Measurements from ENCODE around the gene RIOX2.
A peak's percentile ranks its signal among the peaks of the same experiment; 100 is the strongest.

RIOX2 gene

DNA sequence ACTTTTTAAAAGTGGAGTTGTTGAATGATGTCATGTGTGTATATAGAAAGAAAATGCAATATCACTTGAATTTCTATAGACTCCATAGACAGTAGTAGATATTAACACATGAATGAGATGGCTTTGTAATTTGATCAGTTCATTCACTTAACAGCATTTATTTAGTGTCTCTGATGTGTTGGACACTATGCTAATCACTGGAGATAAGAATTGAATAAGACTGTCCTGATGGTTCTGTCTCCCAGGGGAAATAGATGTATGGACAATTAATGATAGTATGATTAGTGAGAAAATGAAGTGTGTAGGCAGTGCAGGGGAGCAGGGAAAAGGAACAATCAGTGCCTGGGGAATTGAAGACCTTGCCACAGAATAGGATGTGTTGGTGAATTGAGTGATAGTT, 72.9 kb downstream of the RIOX2 start:
- no peaks in the 10 kb centered on the region for H3K9me2 ChIP-seq (ENCODE audit: low read depth, low read length)
- H3K79me2 ChIP-seq (ENCODE audit: insufficient read depth, low read length), result no peaks in the 10 kb centered on the region
- no peaks in the 10 kb centered on the region for H3F3A ChIP-seq (ENCODE audit: insufficient read depth, low read length)
- H2AFZ ChIP-seq (ENCODE audit: low read length), result no peak overlapping the region
- no peaks in the 10 kb centered on the region for H3K9me3 ChIP-seq (ENCODE audit: low read length)
- H3K36me3 ChIP-seq (ENCODE audit: insufficient read depth, low read length), result no peaks in the 10 kb centered on the region
- H3K27ac ChIP-seq (ENCODE audit: low read depth, low read length, poor library complexity, severe bottlenecking), result no peak overlapping the region
- TF ChIP-seq EZH2 (IDR thresholded peaks at IDR 0.05; ENCODE audit: borderline replicate concordance, low read length), result no peak
- TF ChIP-seq, protein P1, sequence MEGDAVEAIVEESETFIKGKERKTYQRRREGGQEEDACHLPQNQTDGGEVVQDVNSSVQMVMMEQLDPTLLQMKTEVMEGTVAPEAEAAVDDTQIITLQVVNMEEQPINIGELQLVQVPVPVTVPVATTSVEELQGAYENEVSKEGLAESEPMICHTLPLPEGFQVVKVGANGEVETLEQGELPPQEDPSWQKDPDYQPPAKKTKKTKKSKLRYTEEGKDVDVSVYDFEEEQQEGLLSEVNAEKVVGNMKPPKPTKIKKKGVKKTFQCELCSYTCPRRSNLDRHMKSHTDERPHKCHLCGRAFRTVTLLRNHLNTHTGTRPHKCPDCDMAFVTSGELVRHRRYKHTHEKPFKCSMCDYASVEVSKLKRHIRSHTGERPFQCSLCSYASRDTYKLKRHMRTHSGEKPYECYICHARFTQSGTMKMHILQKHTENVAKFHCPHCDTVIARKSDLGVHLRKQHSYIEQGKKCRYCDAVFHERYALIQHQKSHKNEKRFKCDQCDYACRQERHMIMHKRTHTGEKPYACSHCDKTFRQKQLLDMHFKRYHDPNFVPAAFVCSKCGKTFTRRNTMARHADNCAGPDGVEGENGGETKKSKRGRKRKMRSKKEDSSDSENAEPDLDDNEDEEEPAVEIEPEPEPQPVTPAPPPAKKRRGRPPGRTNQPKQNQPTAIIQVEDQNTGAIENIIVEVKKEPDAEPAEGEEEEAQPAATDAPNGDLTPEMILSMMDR (IDR thresholded peaks at IDR 0.05; ENCODE audit: low read length), result no peak
- H3K9ac ChIP-seq (ENCODE audit: low read length), result no peak overlapping the region
- H4K20me1 ChIP-seq (ENCODE audit: insufficient read depth, low read length), result no peaks in the 10 kb centered on the region
- no peak overlapping the region for H3K4me2 ChIP-seq (ENCODE audit: low read length)
- H3K4me3 ChIP-seq (ENCODE audit: low read depth, low read length, poor library complexity, severe bottlenecking), result no peak overlapping the region
- no peaks in the 10 kb centered on the region for H3K27me3 ChIP-seq (ENCODE audit: insufficient read depth, low read length)
- H3K4me1 ChIP-seq (ENCODE audit: insufficient read depth, low read length, severe bottlenecking), result peaks cover 12% of the 10 kb centered on the region

DNA sequence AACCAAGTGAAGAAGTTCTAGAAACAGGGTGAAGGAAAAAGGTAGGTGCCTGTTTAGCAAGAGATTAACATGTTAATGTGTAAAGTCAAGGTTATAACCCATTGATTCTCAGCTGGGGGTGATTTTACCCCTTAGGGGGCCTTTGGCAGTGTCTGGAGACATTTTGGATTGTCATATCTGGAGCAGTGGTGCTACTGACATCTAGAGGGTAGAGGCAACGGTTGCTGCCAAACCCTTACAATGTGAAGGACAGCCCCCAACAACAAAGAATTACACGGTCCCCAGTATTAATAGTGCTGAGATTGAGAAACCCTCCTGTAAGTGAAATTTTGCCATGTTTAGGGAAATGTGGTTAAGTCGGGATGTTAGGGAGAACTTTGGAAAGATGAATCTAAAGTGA, 75.7 kb downstream of the RIOX2 start:
- Histone ChIP-seq H3K27me3 (ENCODE audit: insufficient read depth, low read length) (no peaks in the 10 kb centered on the region), H3K9me2 (ENCODE audit: low read depth, low read length) (no peaks in the 10 kb centered on the region), H4K20me1 (ENCODE audit: insufficient read depth, low read length) (no peaks in the 10 kb centered on the region), H3K36me3 (ENCODE audit: insufficient read depth, low read length) (no peaks in the 10 kb centered on the region), H3K4me1 (ENCODE audit: insufficient read depth, low read length, severe bottlenecking) (peaks cover 12% of the 10 kb centered on the region), H3K27ac (ENCODE audit: low read depth, low read length, poor library complexity, severe bottlenecking) (no peak overlapping the region), H3K9me3 (ENCODE audit: low read length) (no peaks in the 10 kb centered on the region), H3K79me2 (ENCODE audit: insufficient read depth, low read length) (no peaks in the 10 kb centered on the region), H3K4me2 (ENCODE audit: low read length) (no peak overlapping the region), H3F3A (ENCODE audit: insufficient read depth, low read length) (no peaks in the 10 kb centered on the region), H3K9ac (ENCODE audit: low read length) (no peak overlapping the region), H3K4me3 (ENCODE audit: low read depth, low read length, poor library complexity, severe bottlenecking) (no peak overlapping the region), H2AFZ (ENCODE audit: low read length) (no peak overlapping the region)
- no peak for TF ChIP-seq EZH2 (IDR thresholded peaks at IDR 0.05; ENCODE audit: borderline replicate concordance, low read length)
- TF ChIP-seq, protein P1 (IDR thresholded peaks at IDR 0.05; ENCODE audit: low read length), result 0 out of 2 replicates have a peak, but pooled peaks have one; percentile 5

DNA sequence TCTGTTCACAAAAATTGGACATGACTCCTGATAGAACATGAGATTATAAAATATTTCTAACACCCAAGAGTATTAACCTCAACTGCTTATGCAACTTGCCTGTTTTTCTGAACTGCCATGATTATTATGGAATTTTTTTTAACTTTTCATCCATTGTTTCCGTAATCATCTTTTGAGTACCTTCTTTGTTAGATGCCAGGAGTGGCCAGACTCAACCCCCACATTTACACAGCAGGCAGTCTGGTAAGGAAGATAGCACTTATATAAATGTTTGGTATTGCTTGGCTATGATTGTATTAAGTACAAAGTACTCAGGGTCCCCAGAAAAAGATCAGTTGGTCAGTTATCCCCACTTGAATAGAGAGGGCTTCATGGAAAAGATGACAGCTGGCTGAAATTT, 76.1 kb downstream of the RIOX2 start:
- no peaks in the 10 kb centered on the region for H3K9me3 ChIP-seq (ENCODE audit: low read length)
- TF ChIP-seq EZH2 (IDR thresholded peaks at IDR 0.05; ENCODE audit: borderline replicate concordance, low read length), result no peak
- TF ChIP-seq, protein P1 (IDR thresholded peaks at IDR 0.05; ENCODE audit: low read length), result no peak
- H3K27ac ChIP-seq (ENCODE audit: low read depth, low read length, poor library complexity, severe bottlenecking), result no peak overlapping the region
- H3K4me2 ChIP-seq (ENCODE audit: low read length), result no peak overlapping the region
- no peaks in the 10 kb centered on the region for H3K79me2 ChIP-seq (ENCODE audit: insufficient read depth, low read length)
- no peak overlapping the region for H3K9ac ChIP-seq (ENCODE audit: low read length)
- no peaks in the 10 kb centered on the region for H3K36me3 ChIP-seq (ENCODE audit: insufficient read depth, low read length)
- H3K4me1 ChIP-seq (ENCODE audit: insufficient read depth, low read length, severe bottlenecking), result peaks cover 12% of the 10 kb centered on the region
- no peak overlapping the region for H2AFZ ChIP-seq (ENCODE audit: low read length)
- no peaks in the 10 kb centered on the region for H3K27me3 ChIP-seq (ENCODE audit: insufficient read depth, low read length)
- H4K20me1 ChIP-seq (ENCODE audit: insufficient read depth, low read length), result no peaks in the 10 kb centered on the region
- H3K4me3 ChIP-seq (ENCODE audit: low read depth, low read length, poor library complexity, severe bottlenecking), result no peak overlapping the region
- no peaks in the 10 kb centered on the region for H3K9me2 ChIP-seq (ENCODE audit: low read depth, low read length)
- no peaks in the 10 kb centered on the region for H3F3A ChIP-seq (ENCODE audit: insufficient read depth, low read length)

Data from OCI-LY1 (cell line).